K562 (cell line): ENCODE data around the gene MNDA. TPM values are rescaled to one million over a fixed set of nuclear protein-coding genes. Genes with fewer than 3 reads are reported as not detected.

Source experiments
- ATF1 ChIP-seq, 2 experiments: fragments of 450-650 bp in 1 of 2; IDR thresholded peaks; 2 replicates each; pipeline ENCODE4 v1.6.1; 2016; ENCODE audit warnings: missing compliant biosample characterization in 1 of 2, missing genetic modification characterization in 1 of 2
- ATF3 ChIP-seq, 2 experiments: fragments of 450-650 bp in 1 of 2; sonication (generic) in 1 of 2; formaldehyde crosslinking in 1 of 2; IDR thresholded peaks in 1 of 2; conservative IDR thresholded peaks in 1 of 2; 2 replicates each; pipeline versions ENCODE4 v1.6.1 to v1.8.1; 2016 to 2023; ENCODE audit warnings: mild to moderate bottlenecking in 2 of 2, moderate library complexity in 2 of 2, inconsistent platforms in 1 of 2, missing genetic modification reagents in 1 of 2
- ATF7 ChIP-seq: fragments of 450-650 bp; IDR thresholded peaks from 2 replicates; pipeline ENCODE4 v1.7.1; 2014; ENCODE audit warnings: mild to moderate bottlenecking, moderate library complexity
- BRCA1 ChIP-seq, 2 experiments: fragments of 450-650 bp in 1 of 2; sonication (generic) in 1 of 2; formaldehyde crosslinking in 1 of 2; IDR thresholded peaks; 2 replicates each; pipeline versions ENCODE4 v1.5.0 to v1.6.1; 2017 to 2020; ENCODE audit warnings: mild to moderate bottlenecking in 1 of 2, missing genetic modification reagents in 1 of 2
- CXXC5 ChIP-seq: fragments of 250-450 bp; sonication (Bioruptor Pico); IDR thresholded peaks from 2 replicates; pipeline ENCODE4 v1.8.0; 2022; ENCODE audit warnings: inconsistent platforms, mild to moderate bottlenecking, moderate library complexity
- DLX4 ChIP-seq: fragments of 250-450 bp; sonication (Bioruptor Pico); IDR thresholded peaks from 2 replicates; pipeline ENCODE4 v1.6.1; 2021; ENCODE audit warnings: mild to moderate bottlenecking
- DPF2 ChIP-seq: fragments of 450-650 bp; IDR thresholded peaks from 2 replicates; pipeline ENCODE4 v1.6.1; 2016
- FOXK2 ChIP-seq, 2 experiments: fragments of 450-650 bp; IDR thresholded peaks in 1 of 2; conservative IDR thresholded peaks in 1 of 2; 2 replicates each; pipeline ENCODE4 v1.6.1; 2016; ENCODE audit warnings: low read depth in 2 of 2, mild to moderate bottlenecking in 1 of 2
- JUN ChIP-seq, 2 experiments: sonication (generic) in 1 of 2; formaldehyde crosslinking in 1 of 2; IDR thresholded peaks; 2 replicates each; pipeline versions ENCODE4 v1.6.1 to v1.8.0; 2012 to 2022; ENCODE audit warnings: borderline replicate concordance in 2 of 2, mild to moderate bottlenecking in 2 of 2, improper control_type of control experiment in 1 of 2, low read depth in 1 of 2, low read length in 1 of 2, missing genetic modification reagents in 1 of 2
- JUND ChIP-seq, 2 experiments: IDR thresholded peaks; 2 replicates in 1 of 2; 3 replicates in 1 of 2; pipeline ENCODE4 v1.6.1; 2011; ENCODE audit warnings: borderline replicate concordance in 2 of 2, low read depth in 2 of 2, low read length in 2 of 2, improper control_type of control experiment in 1 of 2, missing biosample characterization in 1 of 2, missing genetic modification characterization in 1 of 2, missing genetic modification reagents in 1 of 2
- KLF6 ChIP-seq: fragments of 250-450 bp; sonication (Bioruptor Pico); IDR thresholded peaks from 2 replicates; pipeline ENCODE4 v1.4.0; 2020; ENCODE audit warnings: mild to moderate bottlenecking, moderate library complexity, borderline replicate concordance
- L3MBTL2 ChIP-seq: fragments of 450-650 bp; IDR thresholded peaks from 2 replicates; pipeline ENCODE4 v1.6.1; 2016; ENCODE audit warnings: mild to moderate bottlenecking, moderate library complexity
- MNT ChIP-seq, 2 experiments: fragments of 450-650 bp; conservative IDR thresholded peaks; 2 replicates each; pipeline ENCODE4 v1.6.1; 2017; ENCODE audit warnings: mild to moderate bottlenecking in 2 of 2, moderate library complexity in 2 of 2
- NBN ChIP-seq: fragments of 450-650 bp; IDR thresholded peaks from 2 replicates; pipeline ENCODE4 v1.6.1; 2016; ENCODE audit warnings: low read depth, mild to moderate bottlenecking
- PTBP1 ChIP-seq: fragments of 200-400 bp; formaldehyde crosslinking; IDR thresholded peaks from 2 replicates; pipeline ENCODE4 v1.6.1; 2017; ENCODE audit warnings: low read depth, low read length
- SMAD4 ChIP-seq: fragments of 250-450 bp; sonication (Bioruptor Pico); conservative IDR thresholded peaks from 2 replicates; pipeline ENCODE4 v1.8.0; 2021; ENCODE audit warnings: inconsistent platforms, mild to moderate bottlenecking, moderate library complexity
- SMARCA4 ChIP-seq: fragments of 450-650 bp; IDR thresholded peaks from 2 replicates; pipeline ENCODE4 v1.6.1; 2016
- SMARCC2 ChIP-seq: fragments of 450-650 bp; IDR thresholded peaks from 2 replicates; pipeline ENCODE4 v1.6.1; 2017; ENCODE audit warnings: antibody characterized with exemption, moderate library complexity, mild to moderate bottlenecking, low read depth
- TAL1 ChIP-seq: fragments of 450-650 bp; IDR thresholded peaks from 2 replicates; pipeline ENCODE4 v1.6.1; 2016; ENCODE audit warnings: mild to moderate bottlenecking
- TCF3 ChIP-seq: sonication (generic); formaldehyde crosslinking; IDR thresholded peaks from 2 replicates; pipeline ENCODE4 v1.4.0; 2020; ENCODE audit warnings: mild to moderate bottlenecking, missing genetic modification reagents
- TOE1 ChIP-seq, 2 experiments: fragments of 450-650 bp in 1 of 2; sonication (generic) in 1 of 2; formaldehyde crosslinking in 1 of 2; IDR thresholded peaks; 2 replicates each; pipeline versions ENCODE4 v1.7.1 to v1.8.0; 2016 to 2022; ENCODE audit warnings: borderline replicate concordance in 2 of 2, mild to moderate bottlenecking in 2 of 2, antibody characterized with exemption in 1 of 2, inconsistent platforms in 1 of 2, low read depth in 1 of 2, missing genetic modification reagents in 1 of 2, moderate library complexity in 1 of 2
- TRIM24 ChIP-seq, 2 experiments: fragments of 450-650 bp; IDR thresholded peaks; 2 replicates each; pipeline ENCODE4 v1.6.1; 2016
- TRIM28 ChIP-seq: fragments of 450-650 bp; IDR thresholded peaks from 2 replicates; pipeline ENCODE4 v1.6.1; 2017
- ZNF347 ChIP-seq: fragments of 450-650 bp; formaldehyde crosslinking; IDR thresholded peaks from 2 replicates; pipeline ENCODE4 v1.4.0; 2020; ENCODE audit warnings: low read depth, mild to moderate bottlenecking, moderate library complexity
- ZNF384 ChIP-seq: IDR thresholded peaks from 2 replicates; pipeline ENCODE4 v1.6.1; 2012; ENCODE audit warnings: low read depth, low read length, improper control_type of control experiment
- polyA plus RNA-seq, 8 experiments: library from polyadenylated mRNA; depleted of rRNA in 4 of 8; stranded (reverse) in 5 of 8; unstranded in 3 of 8; fragments of >200 nt; fragmentation: Nextera tagmentation in 2 of 8; fragmentation: Illumina TruSeq in 1 of 8; extraction: Ambion mirVana in 2 of 8; extraction: Trizol in 1 of 8; gene quantifications; 2 replicates each; pipeline versions ENCODE4 v1.2.1 to v1.2.3, GENCODE V29; 2011 to 2014; ENCODE audit warnings: inconsistent platforms in 1 of 8, missing spikeins in 1 of 8
- total RNA-seq, 7 experiments: library from RNA; depleted of rRNA in 6 of 7; stranded (reverse); fragments of >200 nt in 6 of 7; fragmentation: Illumina TruSeq in 2 of 7; extraction: Trizol in 2 of 7; gene quantifications; 2 replicates each; pipeline versions ENCODE4 v1.2.1 to v1.2.3, GENCODE V29; 2011 to 2021; ENCODE audit warnings: low replicate concordance in 1 of 7

Gene MNDA
- total and polyA plus RNA-seq, 9 of the 15 experiments (the other 6 are each of a cell fraction or from before 2014, with no cell fraction given) = 0.08 to 0.14 (median 0.09) TPM; not detected in 6

GRCh38 chr1:158799689-158800088 is 31.5 kb upstream of the MNDA start (continued):
- TF ChIP-seq SMARCC2 (0 out of 2 replicates have a peak, but pooled peaks have one; percentile 42), TRIM24 (IDR thresholded peaks at IDR 0.05) (peak; percentile 60 to 66; a peak in 3 of 4 replicates), TRIM28 (no peak), KLF6 (CRISPR knock-in tag) (no peak), L3MBTL2 (peak; percentile 75), ZNF347 (no peak), ATF1 (CRISPR knock-in tag; IDR thresholded peaks at IDR 0.05) (no peak), ATF1 (tag; IDR thresholded peaks at IDR 0.05) (0 out of 2 replicates have a peak, but pooled peaks have one; percentile 21), TAL1 (peak; percentile 33; the same call in 1 of the 2 replicates), FOXK2 (conservative IDR thresholded peaks at IDR 0.05 in 1 of 2, IDR thresholded peaks at IDR 0.05 in 1 of 2; ENCODE audit: low read depth in 2 of 2) (0 out of 4 replicates have a peak, but pooled peaks of 1 of the 2 experiments have one; percentile 26), JUN (IDR thresholded peaks at IDR 0.05; ENCODE audit: borderline replicate concordance, low read depth, low read length) (peak; percentile 84; the same call in 1 of the 2 replicates), JUN (CRISPR knock-in tag; IDR thresholded peaks at IDR 0.05; ENCODE audit: borderline replicate concordance) (no peak), TCF3 (peak; percentile 38; the same call in 1 of the 2 replicates), ZNF384 (peak; percentile 58), ATF7 (peak; percentile 31; the same call in 1 of the 2 replicates), ATF3 (IDR thresholded peaks at IDR 0.05) (peak; percentile 85), ATF3 (CRISPR knock-in tag; conservative IDR thresholded peaks at IDR 0.05) (no peak), PTBP1 (no peak), NBN (no peak), CXXC5 (CRISPR knock-in tag) (peak; percentile 37; the same call in 1 of the 2 replicates), BRCA1 (IDR thresholded peaks at IDR 0.05) (no peak), BRCA1 (CRISPR knock-in tag; IDR thresholded peaks at IDR 0.05) (no peak), SMARCA4 (peak; percentile 57; the same call in 1 of the 2 replicates), MNT (conservative IDR thresholded peaks at IDR 0.05) (0 out of 4 replicates have a peak, but pooled peaks of 1 of the 2 experiments have one; percentile 21), TOE1 (IDR thresholded peaks at IDR 0.05; ENCODE audit: borderline replicate concordance) (0 out of 2 replicates have a peak, but pooled peaks have one; percentile 25), TOE1 (CRISPR knock-in tag; IDR thresholded peaks at IDR 0.05; ENCODE audit: borderline replicate concordance, low read depth) (no peak), SMAD4 (CRISPR knock-in tag) (peak; percentile 68), DPF2 (peak; percentile 70), JUND (IDR thresholded peaks at IDR 0.05; ENCODE audit: borderline replicate concordance, low read depth, low read length) (peak; percentile 95), JUND (tag; IDR thresholded peaks at IDR 0.05; ENCODE audit: borderline replicate concordance, low read depth, low read length) (peak; percentile 94; the same call in 2 of the 3 replicates), DLX4 (CRISPR knock-in tag) (no peak)
